HepG2 (cell line): ENCODE results near the gene NEAT1. TPM values are rescaled to one million over a fixed set of nuclear protein-coding genes. Genes with fewer than 3 reads are reported as not detected.

Experiments used
- AGO2 ChIP-seq: fragments of 200-400 bp; formaldehyde crosslinking; optimal IDR thresholded peaks from 2 replicates; pipeline ENCODE3; 2017; ENCODE audit warnings: mild to moderate bottlenecking, low read depth, low read length, moderate library complexity
- HNF4A ChIP-seq: sonication (generic); formaldehyde crosslinking; IDR thresholded peaks from 2 replicates; pipeline ENCODE4 v1.4.0; 2020; ENCODE audit warnings: missing genetic modification reagents
- HNF4G ChIP-seq, 2 experiments: sonication (generic) in 1 of 2; formaldehyde crosslinking in 1 of 2; IDR thresholded peaks; 2 replicates each; pipeline versions ENCODE4 v1.4.0 to v1.6.1; 2011 to 2020; ENCODE audit warnings: borderline replicate concordance in 2 of 2, low read depth in 2 of 2, mild to moderate bottlenecking in 2 of 2, low read length in 1 of 2, missing genetic modification reagents in 1 of 2, moderate library complexity in 1 of 2
- KMT2B ChIP-seq: IDR thresholded peaks from 2 replicates; pipeline ENCODE4 v1.6.1; 2016; ENCODE audit warnings: missing genetic modification reagents, missing compliant biosample characterization
- POLR2AphosphoS2 ChIP-seq: IDR thresholded peaks from 2 replicates; pipeline ENCODE4 v1.6.1; 2011; ENCODE audit warnings: low read depth, low read length, improper control_type of control experiment
- RARA ChIP-seq: IDR thresholded peaks from 2 replicates; pipeline ENCODE4 v1.6.1; 2016; ENCODE audit warnings: missing genetic modification reagents, missing compliant biosample characterization
- RFX1 ChIP-seq: fragments of 450-650 bp; IDR thresholded peaks from 2 replicates; pipeline ENCODE4 v1.6.1; 2017
- STAG1 ChIP-seq: sonication (generic); formaldehyde crosslinking; IDR thresholded peaks from 2 replicates; pipeline ENCODE4 v1.4.0; 2020; ENCODE audit warnings: missing genetic modification reagents
- TEAD3 ChIP-seq: optimal IDR thresholded peaks from 2 replicates; pipeline ENCODE3; 2016; ENCODE audit warnings: borderline replicate concordance
- ZFP36L2 ChIP-seq: sonication (generic); formaldehyde crosslinking; IDR thresholded peaks from 2 replicates; pipeline ENCODE4 v1.4.0; 2020; ENCODE audit warnings: missing genetic modification reagents
- ZNF10 ChIP-seq: sonication (generic); formaldehyde crosslinking; IDR thresholded peaks from 2 replicates; pipeline ENCODE4 v1.4.0; 2020; ENCODE audit warnings: mild to moderate bottlenecking, low read depth, missing genetic modification reagents, borderline replicate concordance
- ZNF207 ChIP-seq: fragments of 450-650 bp; IDR thresholded peaks from 2 replicates; pipeline ENCODE4 v1.6.1; 2016; ENCODE audit warnings: antibody characterized with exemption, borderline replicate concordance
- ZNF292 ChIP-seq: sonication (generic); formaldehyde crosslinking; IDR thresholded peaks from 2 replicates; pipeline ENCODE4 v1.8.1; 2022; ENCODE audit warnings: mild to moderate bottlenecking, low read depth, missing genetic modification reagents, borderline replicate concordance
- ZNF546 ChIP-seq: sonication (generic); formaldehyde crosslinking; conservative IDR thresholded peaks from 2 replicates; pipeline ENCODE4 v1.8.1; 2023; ENCODE audit warnings: mild to moderate bottlenecking, missing genetic modification reagents
- ZNF678 ChIP-seq: sonication (generic); formaldehyde crosslinking; IDR thresholded peaks from 2 replicates; pipeline ENCODE4 v1.4.0; 2020; ENCODE audit warnings: mild to moderate bottlenecking, missing genetic modification reagents
- ZSCAN29 ChIP-seq: sonication (generic); formaldehyde crosslinking; conservative IDR thresholded peaks from 2 replicates; pipeline ENCODE4 v1.4.0; 2020; ENCODE audit warnings: mild to moderate bottlenecking, missing genetic modification reagents
- polyA plus RNA-seq, 8 experiments: library from polyadenylated mRNA; depleted of rRNA in 3 of 8; stranded (reverse) in 7 of 8; unstranded in 1 of 8; fragments of >200 nt; fragmentation: Illumina TruSeq in 4 of 8; extraction: Trizol in 4 of 8; gene quantifications; 2 replicates each; pipeline versions ENCODE4 v1.2.1 to v1.2.3, GENCODE V29; 2011 to 2016; ENCODE audit warnings: low read depth in 4 of 8, missing spikeins in 1 of 8, mixed read lengths in 1 of 8; ENCODE audit not compliant: insufficient read depth in 1 of 8
- total RNA-seq, 5 experiments: library from RNA; depleted of rRNA; stranded (reverse); fragments of >200 nt; fragmentation: Illumina TruSeq; extraction: Trizol; gene quantifications; 2 replicates each; pipeline ENCODE4 v1.2.3, GENCODE V29; 2016; ENCODE audit warnings: low read depth in 1 of 5
- TF ChIP-seq, protein P1 (sequence below): sonication (generic); formaldehyde crosslinking; IDR thresholded peaks from 2 replicates; pipeline ENCODE4 v1.4.0; 2020; ENCODE audit warnings: missing genetic modification reagents, borderline replicate concordance
- TF ChIP-seq, protein P2 (sequence below): sonication (generic); formaldehyde crosslinking; IDR thresholded peaks from 2 replicates; pipeline ENCODE4 v1.4.0; 2020; ENCODE audit warnings: missing genetic modification reagents
- TF ChIP-seq, protein P3 (sequence below): sonication (generic); formaldehyde crosslinking; IDR thresholded peaks from 2 replicates; pipeline ENCODE4 v1.8.0; 2022; ENCODE audit warnings: mild to moderate bottlenecking, missing genetic modification reagents, moderate library complexity
- TF ChIP-seq, protein P4 (sequence below): sonication (generic); formaldehyde crosslinking; IDR thresholded peaks from 2 replicates; pipeline ENCODE4 v1.5.0; 2020; ENCODE audit warnings: mild to moderate bottlenecking, missing genetic modification reagents
- TF ChIP-seq, protein P5 (sequence below): sonication (generic); formaldehyde crosslinking; IDR thresholded peaks from 2 replicates; pipeline ENCODE4 v1.4.0; 2020; ENCODE audit warnings: missing genetic modification reagents; ENCODE audit errors: not compliant biosample characterization

Gene NEAT1
- total and polyA plus RNA-seq, 2 of the 13 experiments (the other 11 are each of a cell fraction or from before 2014, with no cell fraction given) = 20.5 to 41.2 TPM

DNA sequence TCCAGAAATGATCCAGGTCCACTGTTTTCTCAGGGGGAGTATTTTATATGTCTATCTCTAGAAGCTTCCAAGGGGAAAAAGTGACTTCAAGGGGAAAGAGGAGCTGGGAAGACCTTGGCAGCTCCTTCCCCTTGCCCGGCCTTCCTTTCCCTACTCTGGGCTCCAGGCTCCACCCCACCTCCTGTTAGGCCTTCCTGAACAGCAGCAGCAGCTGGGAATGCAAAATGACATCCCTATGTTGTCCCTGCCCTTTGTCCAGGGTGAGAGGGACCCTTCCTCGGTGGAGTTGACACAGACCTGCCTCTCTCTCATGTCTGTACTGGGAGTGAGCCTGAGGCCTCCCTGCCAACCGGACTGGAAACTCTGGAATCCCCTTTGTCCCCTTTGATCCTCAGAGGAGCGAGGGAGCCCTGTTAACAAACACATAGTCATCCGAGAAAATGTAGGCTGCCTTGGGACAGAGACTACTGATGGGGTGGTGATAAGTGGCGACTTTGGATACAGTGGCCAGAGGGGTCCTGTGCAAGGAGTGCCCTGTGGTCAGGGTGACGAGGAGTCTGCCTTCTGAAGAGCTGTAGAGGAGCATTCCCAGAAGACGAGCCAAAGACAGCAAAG, 67.2 kb downstream of the NEAT1 start (continued):
- TF ChIP-seq, protein P1, sequence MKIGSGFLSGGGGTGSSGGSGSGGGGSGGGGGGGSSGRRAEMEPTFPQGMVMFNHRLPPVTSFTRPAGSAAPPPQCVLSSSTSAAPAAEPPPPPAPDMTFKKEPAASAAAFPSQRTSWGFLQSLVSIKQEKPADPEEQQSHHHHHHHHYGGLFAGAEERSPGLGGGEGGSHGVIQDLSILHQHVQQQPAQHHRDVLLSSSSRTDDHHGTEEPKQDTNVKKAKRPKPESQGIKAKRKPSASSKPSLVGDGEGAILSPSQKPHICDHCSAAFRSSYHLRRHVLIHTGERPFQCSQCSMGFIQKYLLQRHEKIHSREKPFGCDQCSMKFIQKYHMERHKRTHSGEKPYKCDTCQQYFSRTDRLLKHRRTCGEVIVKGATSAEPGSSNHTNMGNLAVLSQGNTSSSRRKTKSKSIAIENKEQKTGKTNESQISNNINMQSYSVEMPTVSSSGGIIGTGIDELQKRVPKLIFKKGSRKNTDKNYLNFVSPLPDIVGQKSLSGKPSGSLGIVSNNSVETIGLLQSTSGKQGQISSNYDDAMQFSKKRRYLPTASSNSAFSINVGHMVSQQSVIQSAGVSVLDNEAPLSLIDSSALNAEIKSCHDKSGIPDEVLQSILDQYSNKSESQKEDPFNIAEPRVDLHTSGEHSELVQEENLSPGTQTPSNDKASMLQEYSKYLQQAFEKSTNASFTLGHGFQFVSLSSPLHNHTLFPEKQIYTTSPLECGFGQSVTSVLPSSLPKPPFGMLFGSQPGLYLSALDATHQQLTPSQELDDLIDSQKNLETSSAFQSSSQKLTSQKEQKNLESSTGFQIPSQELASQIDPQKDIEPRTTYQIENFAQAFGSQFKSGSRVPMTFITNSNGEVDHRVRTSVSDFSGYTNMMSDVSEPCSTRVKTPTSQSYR (CRISPR knock-in tag) = no peak
- TF ChIP-seq ZNF292 (peak; percentile 79; the same call in 1 of the 2 replicates), ZNF546 (CRISPR knock-in tag) (0 out of 2 replicates have a peak, but pooled peaks have one; percentile 43), ZNF678 (CRISPR knock-in tag) (no peak), HNF4G (IDR thresholded peaks at IDR 0.05; ENCODE audit: borderline replicate concordance, low read depth, low read length) (peak; percentile 80), HNF4G (CRISPR knock-in tag; IDR thresholded peaks at IDR 0.05; ENCODE audit: borderline replicate concordance, low read depth) (no peak; the same call in 1 of the 2 replicates), ZNF207 (no peak), HNF4A (CRISPR knock-in tag) (peak; percentile 73), AGO2 (no peak), KMT2B (CRISPR knock-in tag) (no peak), STAG1 (no peak), POLR2AphosphoS2 (no peak), RARA (CRISPR knock-in tag) (peak; percentile 75), ZSCAN29 (CRISPR knock-in tag) (0 out of 2 replicates have a peak, but pooled peaks have one; percentile 46), TEAD3 (CRISPR knock-in tag) (peak; percentile 81), ZNF10 (CRISPR knock-in tag) (no peak), ZFP36L2 (no peak), RFX1 (no peak)
- TF ChIP-seq, protein P2, sequence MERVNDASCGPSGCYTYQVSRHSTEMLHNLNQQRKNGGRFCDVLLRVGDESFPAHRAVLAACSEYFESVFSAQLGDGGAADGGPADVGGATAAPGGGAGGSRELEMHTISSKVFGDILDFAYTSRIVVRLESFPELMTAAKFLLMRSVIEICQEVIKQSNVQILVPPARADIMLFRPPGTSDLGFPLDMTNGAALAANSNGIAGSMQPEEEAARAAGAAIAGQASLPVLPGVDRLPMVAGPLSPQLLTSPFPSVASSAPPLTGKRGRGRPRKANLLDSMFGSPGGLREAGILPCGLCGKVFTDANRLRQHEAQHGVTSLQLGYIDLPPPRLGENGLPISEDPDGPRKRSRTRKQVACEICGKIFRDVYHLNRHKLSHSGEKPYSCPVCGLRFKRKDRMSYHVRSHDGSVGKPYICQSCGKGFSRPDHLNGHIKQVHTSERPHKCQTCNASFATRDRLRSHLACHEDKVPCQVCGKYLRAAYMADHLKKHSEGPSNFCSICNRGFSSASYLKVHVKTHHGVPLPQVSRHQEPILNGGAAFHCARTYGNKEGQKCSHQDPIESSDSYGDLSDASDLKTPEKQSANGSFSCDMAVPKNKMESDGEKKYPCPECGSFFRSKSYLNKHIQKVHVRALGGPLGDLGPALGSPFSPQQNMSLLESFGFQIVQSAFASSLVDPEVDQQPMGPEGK (CRISPR knock-in tag) = peak; percentile 15
- TF ChIP-seq, protein P3, sequence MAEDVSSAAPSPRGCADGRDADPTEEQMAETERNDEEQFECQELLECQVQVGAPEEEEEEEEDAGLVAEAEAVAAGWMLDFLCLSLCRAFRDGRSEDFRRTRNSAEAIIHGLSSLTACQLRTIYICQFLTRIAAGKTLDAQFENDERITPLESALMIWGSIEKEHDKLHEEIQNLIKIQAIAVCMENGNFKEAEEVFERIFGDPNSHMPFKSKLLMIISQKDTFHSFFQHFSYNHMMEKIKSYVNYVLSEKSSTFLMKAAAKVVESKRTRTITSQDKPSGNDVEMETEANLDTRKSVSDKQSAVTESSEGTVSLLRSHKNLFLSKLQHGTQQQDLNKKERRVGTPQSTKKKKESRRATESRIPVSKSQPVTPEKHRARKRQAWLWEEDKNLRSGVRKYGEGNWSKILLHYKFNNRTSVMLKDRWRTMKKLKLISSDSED (CRISPR knock-in tag) = no peak
- TF ChIP-seq, protein P4, sequence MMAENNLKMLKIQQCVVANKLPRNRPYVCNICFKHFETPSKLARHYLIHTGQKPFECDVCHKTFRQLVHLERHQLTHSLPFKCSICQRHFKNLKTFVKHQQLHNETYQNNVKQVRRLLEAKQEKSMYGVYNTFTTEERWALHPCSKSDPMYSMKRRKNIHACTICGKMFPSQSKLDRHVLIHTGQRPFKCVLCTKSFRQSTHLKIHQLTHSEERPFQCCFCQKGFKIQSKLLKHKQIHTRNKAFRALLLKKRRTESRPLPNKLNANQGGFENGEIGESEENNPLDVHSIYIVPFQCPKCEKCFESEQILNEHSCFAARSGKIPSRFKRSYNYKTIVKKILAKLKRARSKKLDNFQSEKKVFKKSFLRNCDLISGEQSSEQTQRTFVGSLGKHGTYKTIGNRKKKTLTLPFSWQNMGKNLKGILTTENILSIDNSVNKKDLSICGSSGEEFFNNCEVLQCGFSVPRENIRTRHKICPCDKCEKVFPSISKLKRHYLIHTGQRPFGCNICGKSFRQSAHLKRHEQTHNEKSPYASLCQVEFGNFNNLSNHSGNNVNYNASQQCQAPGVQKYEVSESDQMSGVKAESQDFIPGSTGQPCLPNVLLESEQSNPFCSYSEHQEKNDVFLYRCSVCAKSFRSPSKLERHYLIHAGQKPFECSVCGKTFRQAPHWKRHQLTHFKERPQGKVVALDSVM (CRISPR knock-in tag) = no peak
- TF ChIP-seq, protein P5, sequence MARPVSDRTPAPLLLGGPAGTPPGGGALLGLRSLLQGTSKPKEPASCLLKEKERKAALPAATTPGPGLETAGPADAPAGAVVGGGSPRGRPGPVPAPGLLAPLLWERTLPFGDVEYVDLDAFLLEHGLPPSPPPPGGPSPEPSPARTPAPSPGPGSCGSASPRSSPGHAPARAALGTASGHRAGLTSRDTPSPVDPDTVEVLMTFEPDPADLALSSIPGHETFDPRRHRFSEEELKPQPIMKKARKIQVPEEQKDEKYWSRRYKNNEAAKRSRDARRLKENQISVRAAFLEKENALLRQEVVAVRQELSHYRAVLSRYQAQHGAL (CRISPR knock-in tag) = no peak
